H1 (cell line): ENCODE data around the gene SIAH3. TPM values are rescaled to one million over a fixed set of nuclear protein-coding genes. Genes with fewer than 3 reads are reported as not detected.

ENCODE experiments used
- CTCF ChIA-PET: fragments of 300-600 bp; sonication (Branson Sonifier 250); formaldehyde crosslinking; loops from one replicate; lab custom pipeline; 2021; ENCODE audit not compliant: partially characterized antibody; lab: Charles Lee
- POLR2A ChIA-PET: fragments of 300-600 bp; sonication (Branson Sonifier 250); formaldehyde crosslinking; loops from one replicate; lab custom pipeline; 2021; ENCODE audit warnings: inconsistent platforms; ENCODE audit not compliant: partially characterized antibody; lab: Charles Lee
- DNase-seq, 2 experiments: peaks; one replicate each; pipeline versions ENCODE4 v3.0.0 to v3.0.0-alpha.2; 2010 to 2022; ENCODE audit warnings: low spot score in 2 of 2, low read depth in 1 of 2, mixed read lengths in 1 of 2
- FAIRE-seq: peaks from 2 replicates; lab custom pipeline; 2011; peaks lifted over from hg19 to GRCh38; lab: Jason Lieb, UNC
- H2AFZ ChIP-seq: 2 replicates; pipeline ENCODE4 v1.8.1; 2012; ENCODE audit warnings: low read length, inconsistent platforms
- H2AK5ac ChIP-seq: 2 replicates; pipeline ENCODE4 v1.6.1; 2013; ENCODE audit warnings: low read depth, low read length
- H2BK120ac ChIP-seq: replicated peaks from 2 replicates; pipeline ENCODE3; 2013; ENCODE audit warnings: low read depth, low read length, inconsistent platforms
- H2BK12ac ChIP-seq: 2 replicates; pipeline ENCODE4 v1.6.1; 2013; ENCODE audit warnings: low read depth, low read length
- H2BK15ac ChIP-seq: 2 replicates; pipeline ENCODE4 v1.6.1; 2013; ENCODE audit warnings: low read length
- H2BK20ac ChIP-seq: 2 replicates; pipeline ENCODE4 v1.6.1; 2013; ENCODE audit warnings: low read length
- H2BK5ac ChIP-seq: 2 replicates; pipeline ENCODE4 v1.6.1; 2013; ENCODE audit warnings: low read depth, low read length
- H3K14ac ChIP-seq: 2 replicates; pipeline ENCODE4 v1.6.1; 2013; ENCODE audit warnings: inconsistent platforms; ENCODE audit not compliant: insufficient read length
- H3K18ac ChIP-seq: 2 replicates; pipeline ENCODE4 v1.6.1; 2013; ENCODE audit warnings: low read length; ENCODE audit errors: extremely low read depth
- H3K23ac ChIP-seq: 2 replicates; pipeline ENCODE4 v1.6.1; 2013; ENCODE audit warnings: inconsistent platforms; ENCODE audit not compliant: insufficient read length
- H3K23me2 ChIP-seq: 2 replicates; pipeline ENCODE4 v1.6.1; 2013; ENCODE audit warnings: low read depth, low read length
- H3K27ac ChIP-seq: 2 replicates; pipeline ENCODE4 v1.6.1; 2011; ENCODE audit warnings: low read depth, low read length, inconsistent platforms
- H3K27me3 ChIP-seq, 4 experiments: replicated peaks in 1 of 4; 1 replicate in 1 of 4; 2 replicates in 3 of 4; pipeline versions ENCODE4 v1.6.1 to v1.8.1; 2011 to 2013; ENCODE audit warnings: low read length in 3 of 4, mild to moderate bottlenecking in 3 of 4, inconsistent platforms in 2 of 4, mixed read lengths in 2 of 4, moderate library complexity in 1 of 4; ENCODE audit not compliant: control insufficient read depth in 3 of 4, insufficient read depth in 3 of 4; ENCODE audit errors: extremely low read depth in 1 of 4
- H3K36me3 ChIP-seq, 4 experiments: 2 replicates each; pipeline versions ENCODE4 v1.6.1 to v1.8.1; 2011 to 2013; ENCODE audit warnings: mild to moderate bottlenecking in 4 of 4, low read length in 3 of 4, moderate library complexity in 2 of 4, control low read depth in 1 of 4, inconsistent platforms in 1 of 4; ENCODE audit not compliant: insufficient read depth in 4 of 4, control insufficient read depth in 2 of 4
- H3K4ac ChIP-seq: replicated peaks from 2 replicates; pipeline ENCODE3; 2013; ENCODE audit warnings: low read length, low read depth, mixed read lengths, inconsistent platforms; ENCODE audit not compliant: insufficient read length
- H3K4me1 ChIP-seq, 4 experiments: replicated peaks in 1 of 4; 1 replicate in 1 of 4; 2 replicates in 3 of 4; pipeline versions ENCODE4 v1.6.1 to v1.8.1; 2011 to 2013; ENCODE audit warnings: low read length in 3 of 4, inconsistent platforms in 2 of 4, mixed read lengths in 1 of 4; ENCODE audit not compliant: insufficient read depth in 4 of 4, control insufficient read depth in 3 of 4
- H3K4me2 ChIP-seq, 2 experiments: 2 replicates each; pipeline versions ENCODE4 v1.6.1 to v1.8.1; 2011 to 2013; ENCODE audit warnings: low read depth in 2 of 2, low read length in 2 of 2, control low read depth in 1 of 2, inconsistent platforms in 1 of 2, mild to moderate bottlenecking in 1 of 2; ENCODE audit not compliant: insufficient read depth in 1 of 2
- H3K4me3 ChIP-seq, 4 experiments: fragments of 200-600, 300-600 bp in 1 of 4; sonication (generic), shearing (Covaris generic), sonication (Bioruptor Twin) in 1 of 4; 2 replicates each; pipeline versions ENCODE4 v1.5.1 to v1.8.1; 2011 to 2016; ENCODE audit warnings: low read length in 4 of 4, low read depth in 3 of 4, control low read depth in 2 of 4, inconsistent platforms in 2 of 4, mild to moderate bottlenecking in 2 of 4, mixed read lengths in 1 of 4, moderate library complexity in 1 of 4; ENCODE audit not compliant: insufficient read depth in 2 of 4; ENCODE audit errors: extremely low read depth in 1 of 4
- H3K56ac ChIP-seq: replicated peaks from 2 replicates; pipeline ENCODE3; 2013; ENCODE audit warnings: low read depth, mild to moderate bottlenecking, mixed read lengths, low read length, inconsistent platforms; ENCODE audit not compliant: insufficient read length
- H3K79me1 ChIP-seq: 2 replicates; pipeline ENCODE4 v1.6.1; 2013; ENCODE audit warnings: low read depth, low read length, control low read depth
- H3K79me2 ChIP-seq, 2 experiments: 2 replicates each; pipeline versions ENCODE4 v1.6.1 to v1.8.1; 2012 to 2013; ENCODE audit warnings: low read length in 2 of 2, mild to moderate bottlenecking in 2 of 2, inconsistent platforms in 1 of 2; ENCODE audit not compliant: insufficient read depth in 2 of 2, control insufficient read depth in 1 of 2
- H3K9ac ChIP-seq, 4 experiments: replicated peaks in 1 of 4; 1 replicate in 1 of 4; 2 replicates in 3 of 4; pipeline versions ENCODE4 v1.6.1 to v1.8.1; 2011 to 2013; ENCODE audit warnings: low read depth in 3 of 4, low read length in 3 of 4, control low read depth in 2 of 4, mild to moderate bottlenecking in 2 of 4, moderate library complexity in 2 of 4, inconsistent platforms in 1 of 4; ENCODE audit errors: extremely low read depth in 1 of 4
- H3K9me3 ChIP-seq, 2 experiments: 2 replicates each; pipeline versions ENCODE4 v1.6.1 to v1.8.1; 2012 to 2013; ENCODE audit warnings: mild to moderate bottlenecking in 2 of 2, moderate library complexity in 2 of 2, control low read depth in 1 of 2, inconsistent platforms in 1 of 2, low read depth in 1 of 2, low read length in 1 of 2, mixed read lengths in 1 of 2; ENCODE audit not compliant: insufficient read depth in 2 of 2
- H4K20me1 ChIP-seq, 2 experiments: replicated peaks in 1 of 2; 2 replicates each; pipeline versions ENCODE3 to v1.8.1; 2011 to 2013; ENCODE audit warnings: inconsistent platforms in 2 of 2, low read length in 2 of 2, mild to moderate bottlenecking in 1 of 2; ENCODE audit not compliant: insufficient read depth in 2 of 2, control insufficient read depth in 1 of 2
- H4K5ac ChIP-seq: 2 replicates; pipeline ENCODE4 v1.6.1; 2013; ENCODE audit warnings: low read length, low read depth, mixed read lengths, inconsistent platforms; ENCODE audit not compliant: insufficient read length
- H4K8ac ChIP-seq: 2 replicates; pipeline ENCODE4 v1.8.0; 2013; ENCODE audit warnings: mild to moderate bottlenecking, moderate library complexity, low read length, inconsistent platforms; ENCODE audit not compliant: insufficient read depth; ENCODE audit errors: extremely low read depth
- H4K91ac ChIP-seq: replicated peaks from 2 replicates; pipeline ENCODE3; 2013; ENCODE audit warnings: low read length, mixed read lengths, inconsistent platforms; ENCODE audit not compliant: insufficient read length
- ATF3 ChIP-seq: IDR thresholded peaks from 2 replicates; pipeline ENCODE4 v1.6.1; 2011; ENCODE audit warnings: low read depth, mild to moderate bottlenecking, low read length; ENCODE audit not compliant: insufficient read depth
- BACH1 ChIP-seq: IDR thresholded peaks from 2 replicates; pipeline ENCODE4 v1.6.1; 2012; ENCODE audit warnings: low read length, improper control_type of control experiment
- CBX5 ChIP-seq: fragments of 300-800, 300-1000 bp; sonication (generic); IDR thresholded peaks from 2 replicates; pipeline ENCODE4 v1.7.1; 2016; ENCODE audit warnings: antibody characterized with exemption, low read length, low read depth
- CEBPB ChIP-seq: IDR thresholded peaks from 2 replicates; pipeline ENCODE4 v1.6.1; 2012; ENCODE audit warnings: low read depth, low read length
- CREB1 ChIP-seq: IDR thresholded peaks from 2 replicates; pipeline ENCODE4 v1.6.1; 2012; ENCODE audit warnings: inconsistent platforms
- EP300 ChIP-seq, 2 experiments: IDR thresholded peaks; 1 replicate in 1 of 2; 2 replicates in 1 of 2; pipeline ENCODE4 v1.6.1; 2011 to 2012; ENCODE audit warnings: low read depth in 2 of 2, low read length in 2 of 2, mild to moderate bottlenecking in 2 of 2, borderline replicate concordance in 1 of 2, inconsistent platforms in 1 of 2, moderate library complexity in 1 of 2
- JUN ChIP-seq: IDR thresholded peaks from 2 replicates; pipeline ENCODE4 v1.6.1; 2011; ENCODE audit warnings: low read depth, mild to moderate bottlenecking, improper control_type of control experiment, low read length
- KDM5A ChIP-seq: fragments of 200-600 bp; IDR thresholded peaks from 2 replicates; pipeline ENCODE4 v1.7.1; 2012; ENCODE audit warnings: mild to moderate bottlenecking, low read length, inconsistent platforms, mixed read lengths
- MAFK ChIP-seq: IDR thresholded peaks from 2 replicates; pipeline ENCODE4 v1.6.1; 2012; ENCODE audit warnings: low read depth, mild to moderate bottlenecking, improper control_type of control experiment, low read length
- RAD21 ChIP-seq, 2 experiments: IDR thresholded peaks in 1 of 2; conservative IDR thresholded peaks in 1 of 2; 2 replicates each; pipeline ENCODE4 v1.6.1; 2011; ENCODE audit warnings: low read depth in 2 of 2, low read length in 2 of 2, improper control_type of control experiment in 1 of 2, inconsistent platforms in 1 of 2, mild to moderate bottlenecking in 1 of 2, moderate library complexity in 1 of 2
- TCF12 ChIP-seq: IDR thresholded peaks from 2 replicates; pipeline ENCODE4 v1.6.1; 2011; ENCODE audit warnings: low read depth, mild to moderate bottlenecking, low read length
- TEAD4 ChIP-seq: IDR thresholded peaks from 2 replicates; pipeline ENCODE4 v1.6.1; 2012; ENCODE audit warnings: low read depth, low read length, inconsistent platforms, mixed read lengths
- WGBS, 2 experiments: shearing (Covaris generic) in 1 of 2; methylation state at CpG; one replicate each; pipeline versions ENCODE4 v1.1.6 to v1.1.7; 2013 to 2015; ENCODE audit warnings: low lambda C conversion rate in 2 of 2, mixed read lengths in 2 of 2, inconsistent platforms in 1 of 2, low coverage in 1 of 2, missing lambda C conversion rate in 1 of 2; ENCODE audit not compliant: insufficient replicate concordance in 2 of 2, insufficient coverage in 1 of 2, insufficient read length in 1 of 2; ENCODE audit errors: extremely low coverage in 1 of 2, missing lambda C conversion rate in 1 of 2; 5-methylcytosine and 5-hydroxymethylcytosine counted together
- polyA plus RNA-seq, 7 experiments: library from polyadenylated mRNA; depleted of rRNA in 3 of 7; stranded (reverse) in 5 of 7; unstranded in 2 of 7; fragments of >200 nt in 5 of 7; fragments of 200-250 nt in 2 of 7; gene quantifications; 1 replicate in 5 of 7; 2 replicates in 1 of 7; 4 replicates in 1 of 7; pipeline versions ENCODE4 v1.2.1 to v1.2.3, GENCODE V29; 2011 to 2013; ENCODE audit warnings: missing spikeins in 2 of 7, mixed read lengths in 2 of 7
- total RNA-seq: library from RNA; stranded (reverse); fragmentation: NEBNext Ultra II Directional; extraction: Animal tissue kit (Norgen Biotek cat#: 25700); gene quantifications from 2 replicates; pipeline ENCODE4 v1.2.1, GENCODE V29; 2021

SIAH3 gene
- total and polyA plus RNA-seq, 2 of the 8 experiments (the other 6 are each of a cell fraction or from before 2014, with no cell fraction given): 0.15 to 0.17 TPM

GRCh38 chr13:45782327-45783045, 69.1 kb downstream of the SIAH3 start:
- H3K79me1 ChIP-seq: no peaks in the 10 kb centered on the region
- H2BK15ac ChIP-seq: no peak overlapping the region
- peaks cover 0 to 1% of the 10 kb centered on the region in 2 experiments for H4K20me1 ChIP-seq
- no peak overlapping the region for H3K27ac ChIP-seq
- no peak overlapping the region for H4K91ac ChIP-seq
- no peak overlapping the region for H4K8ac ChIP-seq
- H3K4me1 ChIP-seq: peaks cover 0 to 5% (median 0%) of the 10 kb centered on the region in 4 experiments; a peak in 1 of 7 replicates
- no peaks in the 10 kb centered on the region for H3K36me3 ChIP-seq
- H3K79me2 ChIP-seq: no peaks in the 10 kb centered on the region
- no peak overlapping the region for H3K56ac ChIP-seq
- CTCF ChIA-PET: no interaction called here
- no peak overlapping the region for H3K23ac ChIP-seq
- H3K9ac ChIP-seq: no peak overlapping the region
- H2AFZ ChIP-seq: no peak overlapping the region; the same call in 1 of the 2 replicates
- H3K4ac ChIP-seq: no peak overlapping the region
- H2BK5ac ChIP-seq: no peak overlapping the region
- POLR2A ChIA-PET: interaction anchor here (0.7 kb wide), 1 partner anchor 288 kb away, joined by 3 read pairs; no protein-coding TSS in a partner anchor
- no peak overlapping the region for H3K4me3 ChIP-seq
- H4K5ac ChIP-seq: no peak overlapping the region
- no peaks in the 10 kb centered on the region for H3K23me2 ChIP-seq
- no peak overlapping the region for H3K14ac ChIP-seq
- no peak overlapping the region for H3K4me2 ChIP-seq
- H2BK20ac ChIP-seq: no peak overlapping the region
- no peak overlapping the region for H2BK120ac ChIP-seq
- no peak overlapping the region for H2AK5ac ChIP-seq
- FAIRE-seq: no peak
- H2BK12ac ChIP-seq: no peak overlapping the region
- H3K27me3 ChIP-seq: no peaks in the 10 kb centered on the region
- WGBS, 2 experiments: 89% methylated on average over 9 of the region's 9 CpGs; no CpG with 5 or more reads in 1 of the 2 experiments
- DNase-seq: no peak
- no peak overlapping the region for H3K18ac ChIP-seq
- H3K9me3 ChIP-seq: no peaks in the 10 kb centered on the region
- TF ChIP-seq RAD21 (IDR thresholded peaks at IDR 0.05 in 1 of 2, conservative IDR thresholded peaks at IDR 0.05 in 1 of 2; ENCODE audit: low read depth in 2 of 2, low read length in 2 of 2) (no peak), KDM5A (no peak), CBX5 (no peak), EP300 (IDR thresholded peaks at IDR 0.05; ENCODE audit: borderline replicate concordance in 1 of 2, low read depth in 2 of 2, low read length in 2 of 2) (no peak), CREB1 (no peak), TCF12 (no peak), JUN (no peak), MAFK (no peak), ATF3 (no peak), TEAD4 (no peak), CEBPB (no peak), BACH1 (no peak)
